Colonic mucosa (tissue), 4 donors: Measurements from ENCODE around the gene TSPAN5. TPM values are rescaled to one million over a fixed set of nuclear protein-coding genes. Genes with fewer than 3 reads are reported as not detected.

Experiments
- DNase-seq: peaks from one replicate; pipeline ENCODE4 v3.0.0-alpha.2; 2020
- H3K27ac ChIP-seq: fragments of 200-600 bp; one replicate; pipeline ENCODE4 v1.8.0; 2021
- H3K27me3 ChIP-seq: fragments of 200-600 bp; one replicate; pipeline ENCODE4 v1.8.0; 2021
- H3K36me3 ChIP-seq: fragments of 200-600 bp; one replicate; pipeline ENCODE4 v1.8.0; 2021
- H3K4me1 ChIP-seq: fragments of 200-600 bp; one replicate; pipeline ENCODE4 v1.8.0; 2021; ENCODE audit warnings: mild to moderate bottlenecking
- H3K4me3 ChIP-seq: fragments of 200-600 bp; one replicate; pipeline ENCODE4 v1.8.0; 2021
- H3K9ac ChIP-seq, 2 donors: one replicate each; pipeline ENCODE4 v1.7.0; 2013; ENCODE audit warnings: control low read depth in 2 of 2, low read depth in 2 of 2, low read length in 2 of 2
- H3K9me3 ChIP-seq: fragments of 200-600 bp; one replicate; pipeline ENCODE4 v1.8.0; 2021
- CTCF ChIP-seq: fragments of 200-600 bp; IDR thresholded peaks from one replicate; pipeline ENCODE4 v1.8.0; 2022; ENCODE audit warnings: antibody characterized with exemption, mild to moderate bottlenecking
- intact Hi-C: fragments of 100-400 bp; cut with DNase I; formaldehyde crosslinking; loops from one replicate; pipeline ENCODE4 v1.14.1; 2022
- total RNA-seq, 2 donors: library from RNA; stranded (reverse); fragmentation: NEBNext Ultra II Directional in 1 of 2; extraction: Animal tissue kit (Norgen Biotek cat#: 25700) in 1 of 2; gene quantifications; one replicate each; pipeline ENCODE4 v1.2.1, GENCODE V29; 2021
- donor health status: healthy.
- donor health status: DM: no; HTN: no; CAD: no.
- donor health status: DM: no; HTN: no; CAD: no.

TSPAN5 gene
- total RNA-seq, 2 donors from 2014 or later, result 5.3 to 5.6 TPM

DNA sequence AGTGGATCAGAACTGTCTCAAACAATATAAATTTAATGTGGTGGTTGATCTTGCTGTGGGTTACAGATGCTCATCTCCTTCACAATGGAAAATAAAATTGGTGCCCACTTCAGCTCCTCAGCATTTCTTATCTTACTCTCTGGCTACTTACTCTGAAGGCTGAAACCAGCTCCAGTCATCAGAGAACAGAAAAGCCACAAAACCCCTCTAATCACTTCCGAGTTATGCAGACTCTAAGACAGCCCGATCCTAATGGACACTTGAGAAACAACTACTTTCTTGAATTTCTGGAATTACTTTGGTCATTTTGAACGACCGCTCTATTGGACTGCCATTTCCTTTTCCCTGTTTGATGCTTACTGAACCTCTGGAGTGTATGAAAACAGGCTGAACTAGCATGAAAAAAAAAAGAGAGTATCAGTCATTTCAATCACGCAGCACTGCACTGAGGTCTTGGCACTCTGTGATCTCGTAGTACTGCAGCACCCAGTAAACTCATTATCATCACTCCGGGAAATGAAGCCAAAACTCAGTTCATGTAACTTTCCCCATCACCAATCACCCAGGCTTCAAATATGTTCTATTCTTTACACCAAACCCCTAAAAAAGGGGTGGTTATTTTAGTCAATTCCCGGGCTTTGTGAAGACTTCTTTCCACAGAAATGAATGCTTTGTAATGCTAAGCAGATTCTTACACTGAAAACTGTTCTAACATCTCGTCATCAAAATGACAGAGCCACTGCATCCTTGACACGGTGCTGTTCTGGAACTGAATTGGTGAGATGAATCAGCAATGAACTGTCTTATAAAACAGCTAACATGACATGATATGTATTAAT is 54.5 kb downstream of the TSPAN5 start:
- DNase-seq, result no peak
- Histone ChIP-seq H3K36me3 (no peaks in the 10 kb centered on the region), H3K4me1 (no peaks in the 10 kb centered on the region), H3K4me3 (no peak overlapping the region), H3K9me3 (no peaks in the 10 kb centered on the region), H3K27ac (no peak overlapping the region), H3K27me3 (no peaks in the 10 kb centered on the region), H3K9ac (no peak overlapping the region)
- no peak for TF ChIP-seq CTCF
- intact Hi-C loops, result no loop called here

- H3K27ac ChIP-seq, result no peak overlapping the region
- no peak overlapping the region for H3K9ac ChIP-seq
- TF ChIP-seq CTCF, result no peak
- intact Hi-C loops, result no loop called here
- H3K9me3 ChIP-seq, result no peaks in the 10 kb centered on the region
- no peaks in the 10 kb centered on the region for H3K36me3 ChIP-seq
- H3K4me1 ChIP-seq, result no peaks in the 10 kb centered on the region
- DNase-seq, result no peak
- H3K27me3 ChIP-seq, result no peaks in the 10 kb centered on the region
- no peak overlapping the region for H3K4me3 ChIP-seq
These were observed 56.1 kb downstream of the TSPAN5 start for GRCh38 chr4:98602270-98602669.

GRCh38 chr4:98601708-98602107 is 56.7 kb downstream of the TSPAN5 start:
- H3K27ac ChIP-seq, result no peak overlapping the region
- no peaks in the 10 kb centered on the region for H3K36me3 ChIP-seq
- H3K9me3 ChIP-seq, result no peaks in the 10 kb centered on the region
- intact Hi-C loops, result no loop called here
- no peak for DNase-seq
- no peak overlapping the region for H3K4me3 ChIP-seq
- no peak for TF ChIP-seq CTCF
- no peaks in the 10 kb centered on the region for H3K27me3 ChIP-seq
- no peaks in the 10 kb centered on the region for H3K4me1 ChIP-seq
- H3K9ac ChIP-seq, result no peak overlapping the region

- DNase-seq, result no peak
- no peak for TF ChIP-seq CTCF
- Histone ChIP-seq H3K4me1 (no peaks in the 10 kb centered on the region), H3K9me3 (no peaks in the 10 kb centered on the region), H3K9ac (no peak overlapping the region), H3K4me3 (no peak overlapping the region), H3K27me3 (no peaks in the 10 kb centered on the region), H3K27ac (no peak overlapping the region), H3K36me3 (no peaks in the 10 kb centered on the region)
- intact Hi-C loops, result no loop called here
These were observed 58.7 kb downstream of the TSPAN5 start for GRCh38 chr4:98599617-98600205.

DNA sequence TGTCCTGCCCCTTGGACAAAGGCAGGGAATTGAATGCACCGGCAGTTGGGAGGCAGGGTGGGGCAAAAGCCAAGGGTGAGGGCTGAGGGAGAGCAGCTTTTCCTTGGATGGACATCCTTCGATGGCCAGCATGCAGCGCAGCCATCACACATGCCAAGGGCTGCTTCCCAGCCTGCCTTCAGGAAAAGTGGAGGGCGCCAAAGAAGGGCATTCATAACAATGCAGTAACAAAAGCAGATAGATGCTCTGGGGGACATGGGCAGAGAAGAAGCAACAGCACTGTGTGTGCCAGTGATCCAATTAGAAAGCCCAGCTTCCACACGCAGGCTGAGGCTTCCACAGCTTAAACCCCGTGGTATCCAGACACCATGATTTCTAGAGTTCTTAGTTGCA is 71.5 kb downstream of the TSPAN5 start:
- Histone ChIP-seq H3K9me3 (no peaks in the 10 kb centered on the region), H3K9ac (no peak overlapping the region), H3K36me3 (no peaks in the 10 kb centered on the region), H3K27ac (no peak overlapping the region), H3K4me3 (no peak overlapping the region), H3K27me3 (no peaks in the 10 kb centered on the region), H3K4me1 (no peaks in the 10 kb centered on the region)
- intact Hi-C loops, result no loop called here
- no peak for DNase-seq
- TF ChIP-seq CTCF, result no peak
